ENCODE results near the gene MFAP4. TPM values are rescaled to one million over a fixed set of nuclear protein-coding genes. Genes with fewer than 3 reads are reported as not detected.

MFAP4 gene
- total RNA-seq, 5 donors from 2014 or later (not counting 1 experiment from before 2014, with no cell fraction given), result 0.18 to 0.63 (median 0.46) TPM; not detected in 2

- ATAC-seq (replicated peaks in 1 of 4), result no peak
- Mint-ChIP-seq H3K9me3 (no peaks in the 10 kb centered on the region), H3K27me3 (peaks cover 0 to 2% of the 10 kb centered on the region in 2 donors), H3K4me1 (no peaks in the 10 kb centered on the region), H3K4me3 (no peak overlapping the region), H3K36me3 (no peaks in the 10 kb centered on the region), H3K27ac (no peak overlapping the region)
- H3K27ac ChIP-seq (ENCODE audit: low read length), result no peak overlapping the region
- CTCF ChIA-PET, result no interaction called here
- peaks cover 0 to 15% of the 10 kb centered on the region in 2 experiments for H3K27me3 ChIP-seq (replicated peaks in 1 of 2; ENCODE audit: control insufficient read depth in 2 of 2, extremely low read depth in 1 of 2, insufficient read depth in 2 of 2, low read length in 1 of 2)
- no peaks in the 10 kb centered on the region for H3K9me3 ChIP-seq
- WGBS (ENCODE audit: insufficient coverage), result 91% methylated on average over 6 of the region's 10 CpGs
- H3K4me1 ChIP-seq (ENCODE audit: control insufficient read depth in 1 of 2, extremely low read depth in 1 of 2, insufficient read depth in 2 of 2, low read length in 2 of 2), result no peaks in the 10 kb centered on the region
- no peak for DNase-seq
- no peak overlapping the region for H3K4me3 ChIP-seq (ENCODE audit: control insufficient read depth in 1 of 2, extremely low read depth in 1 of 2, low read length in 1 of 2)
- POLR2A ChIA-PET, result no interaction called here
- no peaks in the 10 kb centered on the region for H3K36me3 ChIP-seq (ENCODE audit: control insufficient read depth in 2 of 2, extremely low read depth in 1 of 2, insufficient read depth in 1 of 2, low read length in 1 of 2)
These were observed 20.8 kb upstream of the MFAP4 start for GRCh38 chr17:19407601-19408345.

GRCh38 chr17:19405114-19405513 lies 18.1 kb upstream of the MFAP4 start:
- no peak overlapping the region for H3K4me3 Mint-ChIP-seq
- H3K4me1 ChIP-seq (ENCODE audit: control insufficient read depth in 1 of 2, extremely low read depth in 1 of 2, insufficient read depth in 2 of 2, low read length in 2 of 2), result no peaks in the 10 kb centered on the region
- POLR2A ChIA-PET, result no interaction called here
- no peaks in the 10 kb centered on the region for H3K9me3 Mint-ChIP-seq
- no peaks in the 10 kb centered on the region for H3K36me3 ChIP-seq (ENCODE audit: control insufficient read depth in 2 of 2, extremely low read depth in 1 of 2, insufficient read depth in 1 of 2, low read length in 1 of 2)
- no peak overlapping the region for H3K4me3 ChIP-seq (ENCODE audit: control insufficient read depth in 1 of 2, extremely low read depth in 1 of 2, low read length in 1 of 2)
- H3K27ac ChIP-seq (ENCODE audit: low read length), result no peak overlapping the region
- peaks cover 0 to 9% of the 10 kb centered on the region in 2 experiments for H3K27me3 ChIP-seq (replicated peaks in 1 of 2; ENCODE audit: control insufficient read depth in 2 of 2, extremely low read depth in 1 of 2, insufficient read depth in 2 of 2, low read length in 1 of 2)
- CTCF ChIA-PET, result interaction anchor here in 1 of 2 donors (0.5 to 0.6 kb wide), 2 partner anchors 66 to 447 kb away, joined by 3 read pairs; no protein-coding TSS in a partner anchor
- ATAC-seq (replicated peaks in 1 of 4) (no peak), DNase-seq (no peak)
- 97% methylated on average over 4 of the region's 5 CpGs for WGBS (ENCODE audit: insufficient coverage)
- no peaks in the 10 kb centered on the region for H3K9me3 ChIP-seq
- H3K27ac Mint-ChIP-seq, result no peak overlapping the region
- H3K36me3 Mint-ChIP-seq, result no peaks in the 10 kb centered on the region
- no peaks in the 10 kb centered on the region for H3K4me1 Mint-ChIP-seq
- H3K27me3 Mint-ChIP-seq, result no peaks in the 10 kb centered on the region

- H3K4me3 Mint-ChIP-seq, result no peak overlapping the region
- H3K27ac ChIP-seq (ENCODE audit: low read length), result no peak overlapping the region
- ChIA-PET CTCF (no interaction called here), POLR2A (no interaction called here)
- H3K4me3 ChIP-seq (ENCODE audit: control insufficient read depth in 1 of 2, extremely low read depth in 1 of 2, low read length in 1 of 2), result no peak overlapping the region
- H3K9me3 ChIP-seq, result no peaks in the 10 kb centered on the region
- no peak for DNase-seq
- ATAC-seq (replicated peaks in 1 of 4), result no peak
- H3K36me3 ChIP-seq (ENCODE audit: control insufficient read depth in 2 of 2, extremely low read depth in 1 of 2, insufficient read depth in 1 of 2, low read length in 1 of 2), result no peaks in the 10 kb centered on the region
- peaks cover 0 to 14% of the 10 kb centered on the region in 2 experiments for H3K27me3 ChIP-seq (replicated peaks in 1 of 2; ENCODE audit: control insufficient read depth in 2 of 2, extremely low read depth in 1 of 2, insufficient read depth in 2 of 2, low read length in 1 of 2)
- H3K27ac Mint-ChIP-seq, result no peak overlapping the region
- WGBS (ENCODE audit: insufficient coverage), result no CpG with 5 or more reads among the region's 1 CpG
- H3K4me1 ChIP-seq (ENCODE audit: control insufficient read depth in 1 of 2, extremely low read depth in 1 of 2, insufficient read depth in 2 of 2, low read length in 2 of 2), result no peaks in the 10 kb centered on the region
- H3K36me3 Mint-ChIP-seq, result no peaks in the 10 kb centered on the region
- no peaks in the 10 kb centered on the region for H3K27me3 Mint-ChIP-seq
- no peaks in the 10 kb centered on the region for H3K9me3 Mint-ChIP-seq
- no peaks in the 10 kb centered on the region for H3K4me1 Mint-ChIP-seq
These were observed 17.3 kb upstream of the MFAP4 start for GRCh38 chr17:19404264-19404663.

GRCh38 chr17:19403021-19403420 lies 16.0 kb upstream of the MFAP4 start:
- WGBS (ENCODE audit: insufficient coverage), result 86% methylated on average over 4 of the region's 4 CpGs
- Histone ChIP-seq H3K9me3 (no peaks in the 10 kb centered on the region), H3K27me3 (replicated peaks in 1 of 2; ENCODE audit: control insufficient read depth in 2 of 2, extremely low read depth in 1 of 2, insufficient read depth in 2 of 2, low read length in 1 of 2) (peaks cover 0 to 14% of the 10 kb centered on the region in 2 experiments), H3K4me1 (ENCODE audit: control insufficient read depth in 1 of 2, extremely low read depth in 1 of 2, insufficient read depth in 2 of 2, low read length in 2 of 2) (no peaks in the 10 kb centered on the region), H3K36me3 (ENCODE audit: control insufficient read depth in 2 of 2, extremely low read depth in 1 of 2, insufficient read depth in 1 of 2, low read length in 1 of 2) (no peaks in the 10 kb centered on the region), H3K4me3 (ENCODE audit: control insufficient read depth in 1 of 2, extremely low read depth in 1 of 2, low read length in 1 of 2) (no peak overlapping the region), H3K27ac (ENCODE audit: low read length) (no peak overlapping the region)
- no peaks in the 10 kb centered on the region for H3K9me3 Mint-ChIP-seq
- H3K4me1 Mint-ChIP-seq, result no peaks in the 10 kb centered on the region
- ChIA-PET POLR2A (no interaction called here), CTCF (no interaction called here)
- H3K27me3 Mint-ChIP-seq, result no peaks in the 10 kb centered on the region
- DNase-seq, result no peak
- no peak overlapping the region for H3K4me3 Mint-ChIP-seq
- H3K36me3 Mint-ChIP-seq, result no peaks in the 10 kb centered on the region
- H3K27ac Mint-ChIP-seq, result no peak overlapping the region
- ATAC-seq (replicated peaks in 1 of 4), result no peak

- H3K27me3 Mint-ChIP-seq, result no peaks in the 10 kb centered on the region
- H3K36me3 Mint-ChIP-seq, result no peaks in the 10 kb centered on the region
- POLR2A ChIA-PET, result no interaction called here
- H3K9me3 Mint-ChIP-seq, result no peaks in the 10 kb centered on the region
- CTCF ChIA-PET, result no interaction called here
- no peaks in the 10 kb centered on the region for H3K4me1 Mint-ChIP-seq
- Histone ChIP-seq H3K4me1 (ENCODE audit: control insufficient read depth in 1 of 2, extremely low read depth in 1 of 2, insufficient read depth in 2 of 2, low read length in 2 of 2) (no peaks in the 10 kb centered on the region), H3K27me3 (replicated peaks in 1 of 2; ENCODE audit: control insufficient read depth in 2 of 2, extremely low read depth in 1 of 2, insufficient read depth in 2 of 2, low read length in 1 of 2) (peaks cover 0 to 14% of the 10 kb centered on the region in 2 experiments), H3K36me3 (ENCODE audit: control insufficient read depth in 2 of 2, extremely low read depth in 1 of 2, insufficient read depth in 1 of 2, low read length in 1 of 2) (no peaks in the 10 kb centered on the region), H3K4me3 (ENCODE audit: control insufficient read depth in 1 of 2, extremely low read depth in 1 of 2, low read length in 1 of 2) (no peak overlapping the region), H3K9me3 (no peaks in the 10 kb centered on the region), H3K27ac (ENCODE audit: low read length) (no peak overlapping the region)
- no peak overlapping the region for H3K4me3 Mint-ChIP-seq
- ATAC-seq (replicated peaks in 1 of 4) (no peak), DNase-seq (no peak)
- 100% methylated on average over 1 of the region's 1 CpG for WGBS (ENCODE audit: insufficient coverage)
- no peak overlapping the region for H3K27ac Mint-ChIP-seq
These were observed 15.2 kb upstream of the MFAP4 start for GRCh38 chr17:19402171-19402570.

- H3K27ac ChIP-seq (ENCODE audit: low read length), result no peak overlapping the region
- no peaks in the 10 kb centered on the region for H3K27me3 Mint-ChIP-seq
- H3K9me3 ChIP-seq, result no peaks in the 10 kb centered on the region
- no peaks in the 10 kb centered on the region for H3K36me3 ChIP-seq (ENCODE audit: control insufficient read depth in 2 of 2, extremely low read depth in 1 of 2, insufficient read depth in 1 of 2, low read length in 1 of 2)
- H3K27me3 ChIP-seq (replicated peaks in 1 of 2; ENCODE audit: control insufficient read depth in 2 of 2, extremely low read depth in 1 of 2, insufficient read depth in 2 of 2, low read length in 1 of 2), result peaks cover 0 to 14% of the 10 kb centered on the region in 2 experiments
- no peak overlapping the region for H3K27ac Mint-ChIP-seq
- DNase-seq (no peak), ATAC-seq (replicated peaks in 1 of 4) (no peak)
- ChIA-PET POLR2A (no interaction called here), CTCF (no interaction called here)
- H3K9me3 Mint-ChIP-seq, result no peaks in the 10 kb centered on the region
- H3K36me3 Mint-ChIP-seq, result no peaks in the 10 kb centered on the region
- no peak overlapping the region for H3K4me3 Mint-ChIP-seq
- H3K4me1 ChIP-seq (ENCODE audit: control insufficient read depth in 1 of 2, extremely low read depth in 1 of 2, insufficient read depth in 2 of 2, low read length in 2 of 2), result no peaks in the 10 kb centered on the region
- WGBS (ENCODE audit: insufficient coverage), result 91% methylated on average over 7 of the region's 8 CpGs
- no peaks in the 10 kb centered on the region for H3K4me1 Mint-ChIP-seq
- H3K4me3 ChIP-seq (ENCODE audit: control insufficient read depth in 1 of 2, extremely low read depth in 1 of 2, low read length in 1 of 2), result no peak overlapping the region
These were observed 14.5 kb upstream of the MFAP4 start for GRCh38 chr17:19401321-19402010.
